NOMO-1 treated with DMSO at 0.1 percent for 48 hours (cell line): ENCODE measurements around the gene KRTAP12-4.
"Not testable (repeated sequence)": the region's sequence is repeated elsewhere in the genome, so short reads cannot be mapped to it uniquely, and the experiment has no call there.

Experiments used
- DNase-seq: peaks from one replicate; lab custom pipeline; 2025; ENCODE audit not compliant: unreplicated experiment; lab: John Stamatoyannopoulos, UW

The KRTAP12-4 gene

GRCh38 chr21:44657635-44658540 lies 3.4 kb upstream of the KRTAP12-4 start, which contains the start of gene KRTAP12-3:
Gene KRTAP12-3 (plus strand): TSS chr21:44657932. CDS start chr21:44657980, 48 bp downstream.
- no peak for DNase-seq

DNA sequence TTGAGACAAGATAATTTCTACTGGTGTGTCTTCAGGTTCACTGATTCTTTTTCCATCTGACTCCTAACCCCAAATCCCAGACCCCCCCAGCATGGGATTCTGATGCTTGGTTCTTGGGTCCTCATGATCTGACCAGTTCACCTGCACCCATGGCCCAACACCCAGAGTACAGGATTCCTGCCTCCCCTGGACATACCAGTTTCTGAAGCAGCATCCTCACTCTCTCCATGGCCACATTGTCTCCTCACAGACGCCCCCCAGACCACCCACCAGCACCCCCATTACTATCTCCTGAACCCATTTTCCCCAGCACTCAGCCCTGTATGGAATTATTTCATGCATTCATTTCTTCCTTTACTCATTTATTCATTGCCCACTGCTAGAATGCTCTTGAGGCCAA lies 2.4 kb upstream of the KRTAP12-4 start:
- DNase-seq: no peak

- no peak for DNase-seq
Measured at GRCh38 chr21:44653656-44654575, 543 bp downstream of the KRTAP12-4 start.

- DNase-seq: no peak
Measured at GRCh38 chr21:44653123-44653522, 1.3 kb downstream of the KRTAP12-4 start.

DNA sequence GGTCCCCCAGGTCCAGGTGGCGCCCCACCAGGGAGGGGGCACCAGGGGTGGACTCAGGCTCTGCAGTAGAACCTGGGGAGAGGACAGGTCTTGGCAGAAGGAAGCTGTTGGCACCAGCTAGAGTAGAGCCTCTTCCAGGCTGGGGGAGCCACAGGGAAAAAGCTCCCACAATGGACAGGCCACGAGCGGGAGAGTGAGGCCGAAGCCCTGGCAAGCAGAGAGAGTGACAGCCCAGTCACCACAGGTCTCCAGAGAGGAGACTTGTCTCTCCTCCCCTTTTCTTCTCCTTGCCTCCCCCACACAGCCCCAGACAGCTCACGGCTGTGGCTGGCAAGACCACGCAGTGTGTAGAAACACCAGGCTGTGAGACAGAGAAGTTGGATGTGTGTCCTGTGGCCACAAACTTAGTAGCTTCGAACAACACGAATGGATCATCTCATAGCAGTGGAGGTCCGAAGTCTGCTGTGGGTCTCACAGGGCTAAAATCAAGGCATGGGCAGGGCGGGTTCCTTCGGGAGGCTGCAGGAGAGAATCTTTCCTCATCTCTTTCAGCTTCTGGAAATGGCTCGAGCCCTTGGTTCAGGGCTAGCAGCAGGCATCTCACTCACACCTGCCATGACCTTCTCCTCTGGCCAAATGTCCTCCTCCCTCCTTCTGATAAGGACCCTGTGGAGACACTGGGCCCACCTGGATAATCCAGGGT lies 3.3 kb downstream of the KRTAP12-4 start:
- no peak for DNase-seq

DNA sequence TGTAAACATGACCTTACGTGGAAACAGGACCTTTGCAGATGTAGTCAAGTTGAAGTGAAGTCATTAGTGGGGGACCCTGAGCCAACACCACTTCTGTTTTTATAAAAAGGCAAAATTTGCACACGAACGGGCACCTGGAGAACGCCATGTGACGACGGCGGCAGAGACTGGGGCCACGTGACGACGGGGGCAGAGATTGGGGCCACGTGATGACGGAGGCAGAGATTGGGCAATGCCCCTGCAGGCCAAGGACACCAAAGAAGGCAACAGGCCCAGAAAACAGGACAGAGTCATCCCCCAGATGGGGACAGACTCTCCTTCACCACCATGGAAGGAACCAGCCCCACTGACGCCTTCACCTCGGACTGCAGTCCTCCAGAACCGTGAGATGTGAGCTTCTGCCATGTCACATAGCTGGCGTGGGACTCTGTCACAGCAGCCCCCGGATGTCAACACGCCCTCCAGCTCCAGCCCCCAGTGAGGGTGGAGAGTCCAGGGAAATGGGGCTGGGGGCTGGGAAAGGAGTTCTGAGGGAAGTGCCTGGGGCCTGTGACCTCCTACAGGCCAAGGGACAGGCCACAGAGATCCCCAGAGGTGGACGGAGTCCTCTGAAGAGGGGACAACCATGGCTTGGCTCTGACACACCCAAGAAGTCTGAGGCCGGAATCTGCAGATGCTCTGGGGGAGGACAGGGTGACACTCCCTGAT lies 4.0 kb downstream of the KRTAP12-4 start:
- DNase-seq: no peak

DNA sequence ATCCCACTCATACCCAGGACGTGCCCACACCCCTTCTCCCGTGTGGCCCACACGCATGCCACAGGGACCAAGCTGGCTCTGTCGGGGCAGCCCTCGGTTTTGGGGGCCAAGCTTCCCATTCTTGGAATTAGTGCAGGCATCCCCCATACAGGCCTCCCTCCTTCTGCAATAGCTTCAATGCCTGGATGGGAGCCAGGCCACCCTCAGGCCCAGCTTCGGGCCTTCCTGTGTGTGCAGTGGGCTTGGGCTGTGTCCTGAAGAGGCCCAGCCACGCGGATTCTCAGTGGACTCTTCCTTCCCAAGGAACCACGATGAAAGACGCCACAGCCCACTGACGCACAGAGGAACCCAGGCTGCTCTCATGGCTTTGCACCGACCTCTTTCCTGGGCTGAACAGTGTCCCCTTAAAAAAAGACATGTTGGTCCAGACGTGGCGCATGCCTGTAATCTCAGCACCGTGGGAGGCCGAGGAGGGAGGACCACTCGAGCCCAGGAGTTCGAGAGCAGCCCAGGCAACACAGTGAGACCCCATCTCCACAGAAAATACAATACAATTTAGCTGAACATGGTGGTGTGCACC lies 4.8 kb downstream of the KRTAP12-4 start:
- no peak for DNase-seq

DNA sequence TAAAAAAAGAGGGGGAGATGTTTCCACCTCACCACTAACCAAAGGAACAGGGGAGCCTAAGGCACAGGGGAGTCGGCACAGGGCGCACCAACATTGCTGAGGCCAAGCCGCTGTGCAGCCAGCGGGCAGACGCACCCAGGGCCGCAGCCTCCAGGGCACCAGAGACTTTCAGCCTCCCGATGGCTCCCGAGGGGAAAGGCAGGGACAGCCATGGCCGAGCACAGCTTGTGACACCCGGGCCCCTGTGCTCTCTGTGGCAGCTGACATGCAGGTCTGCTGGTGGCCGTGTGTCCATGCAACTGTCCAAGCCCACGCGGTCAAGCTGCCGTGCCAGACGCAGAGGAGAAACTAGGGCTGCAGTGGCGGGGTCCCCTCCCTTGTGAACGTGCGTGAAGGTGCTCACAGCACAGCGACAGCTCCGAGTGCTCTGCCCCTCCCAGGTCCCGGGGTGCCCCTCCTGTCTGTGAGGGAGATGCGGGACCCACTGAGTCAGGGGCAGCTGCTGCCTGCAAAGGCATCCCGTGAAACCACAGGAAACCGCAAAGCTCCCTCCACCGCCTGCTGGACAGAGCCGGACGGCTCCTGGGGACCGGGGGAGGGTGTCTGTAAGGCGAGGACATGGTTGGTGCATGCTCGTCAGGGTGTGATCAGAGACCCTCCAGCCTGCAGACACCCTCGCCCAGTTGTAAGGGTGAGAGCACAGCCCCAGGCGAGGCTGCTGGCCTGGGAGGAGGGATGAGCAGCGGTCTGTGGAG lies 5.7 kb downstream of the KRTAP12-4 start:
- DNase-seq: no peak

DNA sequence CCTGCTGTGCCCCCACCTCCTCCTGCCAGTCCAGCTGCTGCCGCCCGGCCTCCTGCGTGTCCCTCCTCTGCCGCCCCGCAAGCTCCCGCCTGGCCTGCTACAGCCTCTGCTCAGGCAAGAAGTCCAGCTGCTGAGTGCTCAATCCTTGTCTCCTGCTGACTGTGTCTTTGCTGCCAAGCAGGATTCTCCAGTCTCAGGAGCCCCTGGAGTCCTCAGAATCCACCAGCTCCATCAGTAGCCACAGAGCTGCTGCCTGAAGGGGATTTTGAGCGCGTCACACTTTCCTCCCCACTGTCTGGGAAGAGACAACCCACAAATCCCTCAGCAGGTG lies 7.3 kb downstream of the KRTAP12-4 start:
- no peak for DNase-seq

DNA sequence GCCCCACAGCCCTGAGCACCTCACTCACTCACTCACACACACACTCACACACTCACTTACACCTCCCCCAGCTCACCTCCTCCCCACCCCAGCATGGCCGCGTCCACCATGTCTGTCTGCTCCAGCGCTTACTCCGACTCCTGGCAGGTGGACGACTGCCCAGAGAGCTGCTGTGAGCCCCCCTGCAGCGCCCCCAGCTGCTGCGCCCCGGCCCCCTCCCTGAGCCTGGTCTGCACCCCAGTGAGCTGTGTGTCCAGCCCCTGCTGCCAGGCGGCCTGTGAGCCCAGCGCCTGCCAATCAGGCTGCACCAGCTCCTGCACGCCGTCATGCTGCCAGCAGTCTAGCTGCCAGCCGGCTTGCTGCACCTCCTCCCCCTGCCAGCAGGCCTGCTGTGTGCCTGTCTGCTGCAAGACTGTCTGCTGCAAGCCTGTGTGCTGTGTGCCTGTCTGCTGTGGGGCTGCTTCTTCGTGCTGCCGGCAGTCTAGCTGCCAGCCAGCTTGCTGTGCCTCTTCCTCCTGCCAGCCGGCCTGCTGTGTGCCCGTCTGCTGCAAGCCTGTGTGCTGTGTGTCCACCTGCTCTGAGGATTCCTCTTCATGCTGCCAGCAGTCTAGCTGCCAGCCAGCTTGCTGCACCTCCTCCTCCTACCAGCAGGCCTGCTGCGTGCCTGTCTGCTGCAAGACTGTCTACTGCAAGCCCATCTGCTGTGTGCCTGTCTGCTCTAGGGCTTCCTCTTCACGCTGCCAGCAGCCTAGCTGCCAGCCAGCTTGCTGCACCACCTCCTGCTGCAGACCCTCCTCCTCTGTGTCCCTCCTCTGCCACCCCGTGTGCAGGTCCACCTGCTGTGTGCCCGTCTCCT lies 7.9 kb downstream of the KRTAP12-4 start, which contains the start of gene KRTAP10-11:
KRTAP10-11 (plus strand) TSS at position 49 of the 856 bp plus-strand sequence; CDS start at position 94, 45 bp downstream.
- not testable (repeated sequence) for DNase-seq

DNA sequence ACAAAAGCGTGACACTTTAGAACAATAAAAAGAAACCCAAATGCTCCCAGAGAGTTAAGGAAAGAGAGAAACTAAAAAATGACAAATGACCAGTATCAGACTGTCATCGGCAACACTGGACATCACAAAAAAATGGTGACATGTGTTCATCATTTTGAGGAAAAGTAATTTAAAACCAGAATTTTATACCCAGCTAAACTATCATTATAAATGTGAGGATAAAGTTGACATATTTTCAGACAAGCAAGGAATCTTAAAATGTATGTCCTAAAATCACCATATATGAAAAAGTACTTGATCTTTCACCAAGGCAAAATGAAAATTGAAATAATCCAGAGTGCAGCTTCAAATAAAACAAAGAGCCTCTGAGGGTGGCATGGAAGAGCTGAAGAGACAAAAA lies 9.6 kb downstream of the KRTAP12-4 start:
- DNase-seq: no peak

GRCh38 chr21:44643741-44644310 lies 10.6 kb downstream of the KRTAP12-4 start:
- no peak for DNase-seq

GRCh38 chr21:44640761-44641160 lies 13.7 kb downstream of the KRTAP12-4 start:
- no peak for DNase-seq

DNA sequence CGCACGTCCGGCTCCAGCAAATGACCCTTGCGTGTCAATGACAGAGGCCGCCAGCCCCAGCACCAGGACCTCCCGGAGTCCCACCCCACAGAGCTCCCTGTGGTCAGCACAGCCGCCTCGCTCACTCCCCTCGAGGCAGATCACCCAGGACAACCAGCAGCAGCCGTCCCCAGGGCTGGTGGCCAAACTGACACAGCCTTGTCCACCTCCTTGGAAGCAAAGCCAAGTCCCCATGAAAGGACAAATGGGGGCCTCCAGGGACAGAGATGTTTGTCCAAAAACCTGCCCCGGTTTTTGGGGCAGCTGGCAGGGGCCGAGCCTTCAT lies 15.2 kb downstream of the KRTAP12-4 start:
- no peak for DNase-seq

DNA sequence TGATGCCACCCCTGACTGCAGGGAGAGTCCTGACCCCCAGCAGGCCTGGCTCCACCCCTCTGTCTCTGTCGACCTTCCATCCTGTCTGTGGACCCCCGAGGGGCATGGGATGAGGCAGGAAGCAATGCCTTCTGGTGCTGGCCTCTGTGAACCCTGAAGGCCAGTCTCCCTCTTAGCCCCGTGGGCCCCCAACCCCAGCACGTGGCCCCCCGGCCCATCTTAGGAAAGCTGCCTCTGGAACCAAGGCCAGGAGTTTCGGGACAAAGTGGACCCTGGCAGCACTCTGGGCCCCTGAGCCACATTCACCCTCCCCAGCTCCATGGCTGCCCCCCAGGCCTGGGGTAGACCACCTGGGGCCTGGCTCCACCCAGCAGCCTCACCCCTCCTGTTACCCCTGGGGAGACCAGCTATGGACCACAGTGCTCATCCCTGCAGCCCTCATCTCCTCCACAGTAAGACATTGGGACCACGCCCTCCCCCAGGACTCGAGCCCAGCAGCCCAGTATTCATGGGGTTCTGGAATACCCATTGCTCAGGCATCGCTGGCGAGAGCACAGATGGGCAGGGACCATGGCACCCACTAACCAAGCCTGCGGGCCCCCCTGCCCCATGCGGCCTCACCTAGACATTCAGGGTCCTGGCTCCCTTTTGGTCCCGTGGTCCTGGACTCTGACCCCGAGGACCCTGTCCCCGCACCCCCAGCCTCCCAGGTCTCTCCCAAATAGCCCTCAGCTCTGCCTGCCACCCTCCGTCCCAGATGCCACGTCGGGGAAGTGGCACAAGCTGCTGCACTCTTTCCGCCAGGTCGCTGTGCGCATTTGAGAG lies 15.7 kb downstream of the KRTAP12-4 start:
- DNase-seq: not testable (repeated sequence)

DNA sequence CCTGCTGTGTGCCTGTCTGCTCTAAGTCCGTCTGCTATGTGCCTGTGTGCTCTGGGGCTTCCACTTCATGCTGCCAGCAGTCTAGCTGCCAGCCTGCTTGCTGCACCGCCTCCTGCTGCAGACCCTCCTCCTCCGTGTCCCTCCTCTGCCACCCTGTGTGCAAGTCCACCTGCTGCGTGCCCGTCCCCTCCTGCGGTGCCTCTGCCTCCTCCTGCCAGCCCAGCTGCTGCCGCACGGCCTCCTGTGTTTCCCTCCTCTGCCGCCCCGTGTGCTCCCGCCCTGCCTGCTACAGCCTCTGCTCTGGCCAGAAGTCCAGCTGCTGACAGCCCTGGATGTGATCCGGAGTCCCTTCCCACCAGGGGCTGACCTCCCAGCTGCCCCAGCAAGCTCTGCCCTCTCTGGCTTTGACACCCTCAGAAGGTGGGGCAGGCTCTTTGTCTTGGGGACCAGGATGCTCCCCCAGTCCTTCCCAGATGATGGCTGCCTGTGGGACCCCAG lies 16.6 kb downstream of the KRTAP12-4 start:
- DNase-seq: not testable (repeated sequence)
